Ovary (tissue), 3 donors: ENCODE measurements around the gene PDXDC1.

Experiments used
- CTCF ChIP-seq, 3 donors: fragments of 450-650 bp in 2 of 3; fragments of 200-600 bp in 1 of 3; IDR thresholded peaks; one replicate each; pipeline versions ENCODE4 v1.5.1 to v1.8.0; 2016 to 2022; ENCODE audit warnings: antibody characterized with exemption in 3 of 3, mild to moderate bottlenecking in 1 of 3
- EP300 ChIP-seq: sonication (generic); formaldehyde crosslinking; IDR thresholded peaks from one replicate; pipeline ENCODE4 v1.6.1; 2017; ENCODE audit warnings: antibody characterized with exemption
- POLR2A ChIP-seq: fragments of 450-650 bp; IDR thresholded peaks from one replicate; pipeline ENCODE4 v1.6.1; 2017; ENCODE audit warnings: antibody characterized with exemption, mild to moderate bottlenecking, moderate library complexity
- donor health status: DM: no; HTN: no; CAD: no.

GRCh38 chr16:15043344-15043743, 68.5 kb downstream of the PDXDC1 start:
- TF ChIP-seq CTCF (IDR thresholded peaks at IDR 0.05): no peak
- TF ChIP-seq POLR2A: no peak
- TF ChIP-seq EP300: no peak
